GM18520 (cell line): ENCODE measurements around the gene UFSP1.

Source experiments
- ATAC-seq: cut with Tn5 transposase; IDR thresholded peaks from one replicate; pipeline ENCODE4 v1.9.1; 2021; ENCODE audit not compliant: unreplicated experiment

The UFSP1 gene

GRCh38 chr7:100895956-100896731, 6.6 kb upstream of the UFSP1 start:
- no peak for ATAC-seq

- no peak for ATAC-seq
Observed at GRCh38 chr7:100895701-100895955, 6.1 kb upstream of the UFSP1 start, which contains the start of gene ACHE. Gene ACHE (minus strand): TSS chr7:100895888. CDS start chr7:100894232, 1,656 bp downstream.

GRCh38 chr7:100894860-100895700, 5.6 kb upstream of the UFSP1 start:
- ATAC-seq = no peak

GRCh38 chr7:100893910-100894721, 4.6 kb upstream of the UFSP1 start:
- no peak for ATAC-seq

- no peak for ATAC-seq
Observed at GRCh38 chr7:100893318-100893895, 3.9 kb upstream of the UFSP1 start.

GRCh38 chr7:100892364-100893317, 3.1 kb upstream of the UFSP1 start:
- ATAC-seq = no peak

- no peak for ATAC-seq
Observed at GRCh38 chr7:100891568-100892247, 2.2 kb upstream of the UFSP1 start.

- ATAC-seq = no peak
Observed at GRCh38 chr7:100890653-100891567, 1.4 kb upstream of the UFSP1 start.

GRCh38 chr7:100888291-100888987, 1.1 kb downstream of the UFSP1 start:
- no peak for ATAC-seq

GRCh38 chr7:100887516-100888290, 1.8 kb downstream of the UFSP1 start:
- ATAC-seq = no peak

- ATAC-seq = no peak
Observed at GRCh38 chr7:100886936-100887515, 2.5 kb downstream of the UFSP1 start.

- ATAC-seq = no peak
Observed at GRCh38 chr7:100886142-100886935, 3.2 kb downstream of the UFSP1 start.

- ATAC-seq = no peak
Observed at GRCh38 chr7:100885440-100886141, 3.9 kb downstream of the UFSP1 start.

GRCh38 chr7:100884736-100885439, 4.6 kb downstream of the UFSP1 start:
- ATAC-seq = no peak
